GM06990 (cell line): ENCODE data around the gene MLXIP.

Experiments
- DNase-seq: peaks from one replicate; pipeline ENCODE4 v3.0.0-alpha.2; 2011; ENCODE audit not compliant: insufficient read length; ENCODE audit errors: extremely low read depth
- H3K27me3 ChIP-seq: replicated peaks from 2 replicates; pipeline ENCODE4 v1.6.0; 2011; ENCODE audit warnings: low read length; ENCODE audit not compliant: control insufficient read depth, insufficient read depth
- H3K36me3 ChIP-seq: 2 replicates; pipeline ENCODE4 v1.5.1; 2011; ENCODE audit warnings: low read length; ENCODE audit not compliant: control insufficient read depth, insufficient read depth
- H3K4me3 ChIP-seq: replicated peaks from 2 replicates; pipeline ENCODE4 v1.5.1; 2011; ENCODE audit warnings: low read depth, mild to moderate bottlenecking, control low read depth, low read length
- TF ChIP-seq, protein P1 (sequence below): IDR thresholded peaks from 2 replicates; pipeline ENCODE4 v1.5.1; 2011; ENCODE audit warnings: low read length, control low read depth, mild to moderate bottlenecking, inconsistent platforms; ENCODE audit not compliant: insufficient read depth, poor library complexity, severe bottlenecking

Gene MLXIP

DNA sequence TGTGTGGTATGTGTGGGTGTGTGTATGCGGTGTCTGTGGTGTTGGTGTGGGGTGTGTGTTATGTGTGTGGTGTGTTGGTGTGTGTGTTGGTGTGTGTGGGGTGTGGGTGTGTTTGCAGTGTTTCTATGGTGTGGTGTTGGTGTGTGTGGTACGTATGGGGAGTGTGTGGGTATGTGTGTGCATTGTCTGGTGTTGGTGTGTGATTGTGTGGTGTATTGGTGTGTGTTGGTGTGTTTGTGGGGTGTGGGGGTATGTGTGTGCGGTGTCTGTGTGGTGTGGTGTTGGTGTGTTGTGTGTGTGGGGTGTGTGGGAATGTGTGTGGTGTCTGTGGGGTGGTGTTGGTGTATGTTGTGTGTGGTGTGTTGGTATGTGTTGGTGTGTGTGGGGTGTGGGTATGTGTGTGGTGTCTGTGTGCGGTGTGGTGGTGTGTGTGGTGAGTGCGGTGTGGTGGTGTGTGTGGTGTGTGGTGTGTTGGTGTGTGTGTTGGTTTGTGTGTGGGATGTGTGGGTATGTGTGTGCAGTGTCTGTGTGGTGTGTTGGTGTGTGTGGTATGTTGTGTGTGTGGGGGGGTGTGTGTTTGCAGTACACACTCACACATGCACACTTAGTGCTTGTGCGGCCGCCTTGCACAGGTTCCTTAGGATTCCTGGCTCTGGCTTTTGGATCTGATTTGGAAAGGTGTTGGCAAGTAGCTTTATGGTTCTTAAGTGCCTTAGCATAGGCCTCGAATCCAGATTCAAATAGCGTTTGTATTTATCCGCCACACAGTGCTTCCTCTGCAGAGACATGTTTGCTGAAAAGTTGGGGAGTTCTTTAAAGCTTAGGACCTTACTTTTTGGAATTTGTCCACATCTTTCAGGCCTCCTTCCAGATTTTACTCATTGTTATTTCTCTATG lies 16.4 kb downstream of the MLXIP start:
- DNase-seq, result no peak
- Histone ChIP-seq H3K36me3 (no peaks in the 10 kb centered on the region), H3K27me3 (no peaks in the 10 kb centered on the region), H3K4me3 (no peak overlapping the region)
- TF ChIP-seq, protein P1, sequence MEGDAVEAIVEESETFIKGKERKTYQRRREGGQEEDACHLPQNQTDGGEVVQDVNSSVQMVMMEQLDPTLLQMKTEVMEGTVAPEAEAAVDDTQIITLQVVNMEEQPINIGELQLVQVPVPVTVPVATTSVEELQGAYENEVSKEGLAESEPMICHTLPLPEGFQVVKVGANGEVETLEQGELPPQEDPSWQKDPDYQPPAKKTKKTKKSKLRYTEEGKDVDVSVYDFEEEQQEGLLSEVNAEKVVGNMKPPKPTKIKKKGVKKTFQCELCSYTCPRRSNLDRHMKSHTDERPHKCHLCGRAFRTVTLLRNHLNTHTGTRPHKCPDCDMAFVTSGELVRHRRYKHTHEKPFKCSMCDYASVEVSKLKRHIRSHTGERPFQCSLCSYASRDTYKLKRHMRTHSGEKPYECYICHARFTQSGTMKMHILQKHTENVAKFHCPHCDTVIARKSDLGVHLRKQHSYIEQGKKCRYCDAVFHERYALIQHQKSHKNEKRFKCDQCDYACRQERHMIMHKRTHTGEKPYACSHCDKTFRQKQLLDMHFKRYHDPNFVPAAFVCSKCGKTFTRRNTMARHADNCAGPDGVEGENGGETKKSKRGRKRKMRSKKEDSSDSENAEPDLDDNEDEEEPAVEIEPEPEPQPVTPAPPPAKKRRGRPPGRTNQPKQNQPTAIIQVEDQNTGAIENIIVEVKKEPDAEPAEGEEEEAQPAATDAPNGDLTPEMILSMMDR, result no peak

DNA sequence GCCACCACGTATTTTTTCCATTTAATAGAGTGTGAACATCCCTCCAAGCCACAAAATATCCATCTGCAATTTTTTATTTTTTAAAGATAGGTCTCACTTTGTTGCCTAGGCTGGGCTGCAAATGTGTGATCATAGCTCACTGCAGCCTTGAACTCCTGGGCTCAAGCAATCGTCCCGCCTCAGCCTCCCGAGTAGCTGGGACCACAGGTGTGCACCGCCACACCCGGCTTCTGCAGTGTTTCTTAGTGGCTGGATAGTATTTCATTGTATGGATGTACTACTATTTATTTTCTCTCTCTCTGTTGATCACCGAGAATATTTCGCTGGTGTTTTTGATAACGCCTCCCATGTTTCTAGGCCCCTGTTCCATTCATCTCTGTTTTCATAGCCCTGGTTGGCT lies 17.5 kb downstream of the MLXIP start:
- TF ChIP-seq, protein P1, result no peak
- Histone ChIP-seq H3K27me3 (no peaks in the 10 kb centered on the region), H3K4me3 (no peak overlapping the region), H3K36me3 (no peaks in the 10 kb centered on the region)
- no peak for DNase-seq

DNA sequence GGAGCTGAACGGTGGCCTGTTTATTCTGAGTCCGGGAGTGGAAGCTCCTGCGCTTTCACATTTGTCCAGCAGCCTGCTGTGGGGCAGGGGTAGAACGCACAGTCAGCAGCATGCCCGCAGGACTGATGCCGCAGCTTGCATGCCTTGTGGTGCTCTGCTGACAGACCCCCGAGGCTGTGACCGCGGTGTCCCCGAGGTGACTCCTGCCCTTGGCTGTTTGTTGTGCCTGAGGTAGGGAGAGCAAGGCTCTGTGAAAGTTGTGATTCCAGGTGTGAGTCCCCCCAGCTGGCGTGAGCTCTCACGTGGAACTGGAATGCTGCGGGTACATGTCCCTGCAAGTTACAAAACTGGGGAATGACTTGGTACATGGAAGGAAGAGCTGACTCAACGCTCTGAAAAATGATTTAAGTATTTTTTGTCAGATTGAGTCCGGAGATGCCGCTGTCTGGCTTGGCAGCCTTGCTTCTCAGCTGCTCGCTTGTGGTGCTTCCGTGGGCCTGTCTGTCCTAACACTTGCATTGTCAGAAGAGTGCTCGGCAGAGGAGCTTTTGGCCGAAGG lies 18.1 kb downstream of the MLXIP start:
- Histone ChIP-seq H3K4me3 (no peak overlapping the region), H3K27me3 (no peaks in the 10 kb centered on the region), H3K36me3 (no peaks in the 10 kb centered on the region)
- DNase-seq, result no peak
- TF ChIP-seq, protein P1, result no peak

DNA sequence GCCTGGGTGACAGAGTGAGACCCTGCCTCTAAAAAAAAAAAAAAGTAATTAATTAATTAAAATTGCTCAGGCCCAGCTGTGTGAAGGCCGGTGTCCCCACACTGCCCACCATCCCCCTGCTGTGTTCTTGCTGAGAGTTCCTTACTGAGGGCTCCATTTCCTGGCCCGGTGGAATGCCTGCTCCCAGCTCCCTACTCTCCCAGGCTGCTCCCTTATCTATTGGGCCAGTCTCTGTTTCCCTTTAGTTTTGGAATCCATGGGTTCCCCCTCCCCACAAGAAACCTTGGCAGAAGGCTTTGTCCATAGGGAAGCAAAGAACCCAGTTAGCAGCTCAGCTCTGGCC lies 19.0 kb downstream of the MLXIP start:
- Histone ChIP-seq H3K4me3 (no peak overlapping the region), H3K36me3 (no peaks in the 10 kb centered on the region), H3K27me3 (no peaks in the 10 kb centered on the region)
- TF ChIP-seq, protein P1, result no peak
- DNase-seq, result no peak

DNA sequence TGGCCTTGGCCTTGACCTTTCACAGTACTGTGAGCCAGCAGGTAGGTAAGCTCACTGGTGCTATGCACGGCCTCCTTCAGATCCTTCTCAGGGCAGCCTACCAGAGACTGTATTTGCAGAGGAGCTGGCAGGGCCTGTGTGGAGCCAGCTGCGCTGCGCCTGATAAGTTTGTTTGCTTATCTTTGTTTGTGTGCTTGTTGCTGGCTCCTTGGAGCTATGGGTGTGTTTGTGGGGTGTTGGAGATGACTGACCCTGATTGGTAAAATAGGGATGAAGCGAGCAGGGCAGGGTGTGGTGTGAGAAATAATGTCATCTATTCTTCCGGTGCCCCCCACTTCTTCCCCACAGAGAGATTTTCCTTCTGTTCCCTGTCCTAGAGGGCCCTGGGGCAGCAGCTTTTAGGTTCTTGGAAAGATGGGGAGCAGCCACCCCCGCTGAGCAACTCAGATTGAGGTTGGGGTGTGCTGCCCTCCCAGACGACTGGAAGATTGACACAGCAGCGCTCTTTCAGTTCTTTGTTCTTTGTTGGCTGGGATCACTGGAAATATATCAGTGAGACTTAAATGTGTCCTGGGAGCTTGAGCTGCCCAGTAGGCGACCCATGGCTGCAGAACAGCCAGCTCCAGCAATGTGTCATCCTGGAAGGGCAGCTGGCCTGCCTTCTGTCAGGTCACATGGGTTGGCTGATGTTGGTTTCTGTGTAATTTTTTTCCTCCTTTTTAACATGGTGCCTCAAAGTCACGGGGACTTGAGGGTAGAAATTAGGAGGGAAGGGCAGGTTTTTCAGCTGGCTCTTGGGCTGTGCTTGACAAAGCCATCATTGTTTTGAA lies 19.6 kb downstream of the MLXIP start:
- DNase-seq, result no peak
- no peaks in the 10 kb centered on the region for H3K36me3 ChIP-seq
- no peak overlapping the region for H3K4me3 ChIP-seq
- no peaks in the 10 kb centered on the region for H3K27me3 ChIP-seq
- TF ChIP-seq, protein P1, result no peak
